K562 (cell line): ENCODE data around the gene CREB3L2. TPM values are rescaled to one million over a fixed set of nuclear protein-coding genes. Genes with fewer than 3 reads are reported as not detected.

ENCODE experiments used
- ADNP ChIP-seq: fragments of 200-800 bp; sonication (Bioruptor generic); IDR thresholded peaks from 2 replicates; pipeline ENCODE4 v1.6.1; 2016; ENCODE audit warnings: missing genetic modification characterization, missing compliant biosample characterization
- BCOR ChIP-seq: fragments of 450-650 bp; IDR thresholded peaks from 2 replicates; pipeline ENCODE4 v1.6.1; 2016
- BHLHE40 ChIP-seq: IDR thresholded peaks from 2 replicates; pipeline ENCODE4 v1.6.1; 2011; ENCODE audit warnings: low read length, improper control_type of control experiment
- BRF1 ChIP-seq: IDR thresholded peaks from 3 replicates; pipeline ENCODE4 v1.6.1; 2011; ENCODE audit warnings: borderline replicate concordance, mild to moderate bottlenecking; ENCODE audit not compliant: insufficient read length; ENCODE audit errors: extremely low read depth
- CBX5 ChIP-seq: IDR thresholded peaks from 2 replicates; pipeline ENCODE4 v1.6.1; 2014; ENCODE audit warnings: low read depth, borderline replicate concordance
- DLX4 ChIP-seq: fragments of 250-450 bp; sonication (Bioruptor Pico); IDR thresholded peaks from 2 replicates; pipeline ENCODE4 v1.6.1; 2021; ENCODE audit warnings: mild to moderate bottlenecking
- JUNB ChIP-seq: fragments of 450-650 bp; formaldehyde crosslinking; conservative IDR thresholded peaks from 2 replicates; pipeline ENCODE4 v1.4.0; 2020; ENCODE audit warnings: mild to moderate bottlenecking
- NCOA1 ChIP-seq: fragments of 450-650 bp; IDR thresholded peaks from 2 replicates; pipeline ENCODE4 v1.6.1; 2016; ENCODE audit warnings: low read depth
- SPI1 ChIP-seq: IDR thresholded peaks from 2 replicates; pipeline ENCODE4 v1.6.1; 2011; ENCODE audit warnings: low read depth, low read length, control low read depth, borderline replicate concordance
- SREBF2 ChIP-seq: sonication (generic); formaldehyde crosslinking; IDR thresholded peaks from 2 replicates; pipeline ENCODE4 v1.4.0; 2020; ENCODE audit warnings: mild to moderate bottlenecking, missing genetic modification reagents
- ZBTB17 ChIP-seq: fragments of 450-650 bp; formaldehyde crosslinking; IDR thresholded peaks from 2 replicates; pipeline ENCODE4 v1.4.0; 2020; ENCODE audit warnings: mild to moderate bottlenecking
- ZFP36 ChIP-seq: fragments of 150-350 bp; IDR thresholded peaks from 2 replicates; pipeline ENCODE4 v1.6.1; 2018; ENCODE audit warnings: low read length, low read depth; ENCODE audit not compliant: partially characterized antibody
- ZFPM2 ChIP-seq: fragments of 250-450 bp; sonication (Bioruptor Pico); IDR thresholded peaks from 2 replicates; pipeline ENCODE4 v1.5.1; 2022; ENCODE audit warnings: mild to moderate bottlenecking
- ZFX ChIP-seq: sonication (generic); formaldehyde crosslinking; IDR thresholded peaks from 2 replicates; pipeline ENCODE4 v1.8.0; 2022; ENCODE audit warnings: mild to moderate bottlenecking, missing genetic modification reagents, moderate library complexity
- ZNF12 ChIP-seq: sonication (generic); formaldehyde crosslinking; IDR thresholded peaks from 2 replicates; pipeline ENCODE4 v1.4.0; 2020; ENCODE audit warnings: mild to moderate bottlenecking, missing genetic modification reagents
- ZNF354B ChIP-seq: fragments of 250-450 bp; sonication (Bioruptor Pico); IDR thresholded peaks from 2 replicates; pipeline ENCODE4 v1.4.0; 2020
- ZNF444 ChIP-seq: fragments of 250-450 bp; sonication (Bioruptor Pico); IDR thresholded peaks from 2 replicates; pipeline ENCODE4 v1.4.0; 2020; ENCODE audit warnings: mild to moderate bottlenecking, moderate library complexity
- ZNF764 ChIP-seq: fragments of 250-450 bp; sonication (Bioruptor Pico); IDR thresholded peaks from 2 replicates; pipeline ENCODE4 v1.4.0; 2020; ENCODE audit warnings: low read depth, mild to moderate bottlenecking, moderate library complexity
- polyA plus RNA-seq, 8 experiments: library from polyadenylated mRNA; depleted of rRNA in 4 of 8; stranded (reverse) in 5 of 8; unstranded in 3 of 8; fragments of >200 nt; fragmentation: Nextera tagmentation in 2 of 8; fragmentation: Illumina TruSeq in 1 of 8; extraction: Ambion mirVana in 2 of 8; extraction: Trizol in 1 of 8; gene quantifications; 2 replicates each; pipeline versions ENCODE4 v1.2.1 to v1.2.3, GENCODE V29; 2011 to 2014; ENCODE audit warnings: inconsistent platforms in 1 of 8, missing spikeins in 1 of 8
- total RNA-seq, 7 experiments: library from RNA; depleted of rRNA in 6 of 7; stranded (reverse); fragments of >200 nt in 6 of 7; fragmentation: Illumina TruSeq in 2 of 7; extraction: Trizol in 2 of 7; gene quantifications; 2 replicates each; pipeline versions ENCODE4 v1.2.1 to v1.2.3, GENCODE V29; 2011 to 2021; ENCODE audit warnings: low replicate concordance in 1 of 7
- TF ChIP-seq, protein P1 (sequence below), 2 experiments: fragments of 450-650 bp; formaldehyde crosslinking in 1 of 2; IDR thresholded peaks; 2 replicates each; pipeline versions ENCODE4 v1.4.0 to v1.6.1; 2014 to 2020; ENCODE audit warnings: mild to moderate bottlenecking in 2 of 2, borderline replicate concordance in 1 of 2, low read depth in 1 of 2
- TF ChIP-seq, protein P2 (sequence below), 2 experiments: fragments of 200-800 bp in 1 of 2; sonication (Bioruptor generic) in 1 of 2; sonication (generic) in 1 of 2; formaldehyde crosslinking in 1 of 2; IDR thresholded peaks in 1 of 2; conservative IDR thresholded peaks in 1 of 2; 2 replicates each; pipeline versions ENCODE4 v1.5.0 to v1.6.1; 2016 to 2020; ENCODE audit warnings: missing compliant biosample characterization in 1 of 2, missing genetic modification characterization in 1 of 2, missing genetic modification reagents in 1 of 2

The CREB3L2 gene
- total and polyA plus RNA-seq, 9 of the 15 experiments (the other 6 are each of a cell fraction or from before 2014, with no cell fraction given): 7.1 to 45.6 (median 15.8) TPM

DNA sequence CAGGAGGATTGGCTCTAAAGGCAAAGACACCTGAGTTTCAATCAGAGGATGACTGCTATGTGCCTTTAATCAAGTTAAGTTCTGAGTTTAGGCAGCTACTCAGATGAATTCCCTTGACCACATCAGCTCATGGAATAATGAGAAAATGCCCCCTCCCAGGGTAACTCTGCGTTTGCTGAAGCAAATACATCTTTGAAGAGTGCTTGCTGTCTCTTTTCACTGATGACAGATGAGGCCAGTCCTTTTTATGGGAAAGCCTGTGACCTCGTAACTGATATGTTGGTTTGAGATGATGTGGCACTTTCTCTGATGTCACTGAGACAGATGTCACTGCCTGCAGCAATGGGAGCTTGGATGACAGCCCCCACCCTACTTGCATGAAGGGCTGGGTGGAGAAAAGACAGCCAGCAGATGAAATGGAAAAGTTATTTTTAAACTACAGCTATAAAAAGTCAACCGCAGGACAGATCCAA, 111.4 kb downstream of the CREB3L2 start (continued):
- TF ChIP-seq, protein P1, sequence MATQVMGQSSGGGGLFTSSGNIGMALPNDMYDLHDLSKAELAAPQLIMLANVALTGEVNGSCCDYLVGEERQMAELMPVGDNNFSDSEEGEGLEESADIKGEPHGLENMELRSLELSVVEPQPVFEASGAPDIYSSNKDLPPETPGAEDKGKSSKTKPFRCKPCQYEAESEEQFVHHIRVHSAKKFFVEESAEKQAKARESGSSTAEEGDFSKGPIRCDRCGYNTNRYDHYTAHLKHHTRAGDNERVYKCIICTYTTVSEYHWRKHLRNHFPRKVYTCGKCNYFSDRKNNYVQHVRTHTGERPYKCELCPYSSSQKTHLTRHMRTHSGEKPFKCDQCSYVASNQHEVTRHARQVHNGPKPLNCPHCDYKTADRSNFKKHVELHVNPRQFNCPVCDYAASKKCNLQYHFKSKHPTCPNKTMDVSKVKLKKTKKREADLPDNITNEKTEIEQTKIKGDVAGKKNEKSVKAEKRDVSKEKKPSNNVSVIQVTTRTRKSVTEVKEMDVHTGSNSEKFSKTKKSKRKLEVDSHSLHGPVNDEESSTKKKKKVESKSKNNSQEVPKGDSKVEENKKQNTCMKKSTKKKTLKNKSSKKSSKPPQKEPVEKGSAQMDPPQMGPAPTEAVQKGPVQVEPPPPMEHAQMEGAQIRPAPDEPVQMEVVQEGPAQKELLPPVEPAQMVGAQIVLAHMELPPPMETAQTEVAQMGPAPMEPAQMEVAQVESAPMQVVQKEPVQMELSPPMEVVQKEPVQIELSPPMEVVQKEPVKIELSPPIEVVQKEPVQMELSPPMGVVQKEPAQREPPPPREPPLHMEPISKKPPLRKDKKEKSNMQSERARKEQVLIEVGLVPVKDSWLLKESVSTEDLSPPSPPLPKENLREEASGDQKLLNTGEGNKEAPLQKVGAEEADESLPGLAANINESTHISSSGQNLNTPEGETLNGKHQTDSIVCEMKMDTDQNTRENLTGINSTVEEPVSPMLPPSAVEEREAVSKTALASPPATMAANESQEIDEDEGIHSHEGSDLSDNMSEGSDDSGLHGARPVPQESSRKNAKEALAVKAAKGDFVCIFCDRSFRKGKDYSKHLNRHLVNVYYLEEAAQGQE (IDR thresholded peaks at IDR 0.05; ENCODE audit: borderline replicate concordance): no peak
- TF ChIP-seq, protein P1 (CRISPR knock-in tag; IDR thresholded peaks at IDR 0.05; ENCODE audit: low read depth): no peak
- TF ChIP-seq JUNB (CRISPR knock-in tag) (no peak), ZFP36 (no peak), ZBTB17 (CRISPR knock-in tag) (no peak), NCOA1 (no peak), BRF1 (no peak), BHLHE40 (no peak), ZNF444 (CRISPR knock-in tag) (no peak), ZNF354B (CRISPR knock-in tag) (no peak), BCOR (no peak), SPI1 (no peak), ADNP (tag) (no peak), CBX5 (no peak), DLX4 (CRISPR knock-in tag) (no peak), ZFX (CRISPR knock-in tag) (no peak), ZNF764 (no peak), ZNF12 (CRISPR knock-in tag) (no peak), ZFPM2 (CRISPR knock-in tag) (no peak), SREBF2 (no peak)
- TF ChIP-seq, protein P2, sequence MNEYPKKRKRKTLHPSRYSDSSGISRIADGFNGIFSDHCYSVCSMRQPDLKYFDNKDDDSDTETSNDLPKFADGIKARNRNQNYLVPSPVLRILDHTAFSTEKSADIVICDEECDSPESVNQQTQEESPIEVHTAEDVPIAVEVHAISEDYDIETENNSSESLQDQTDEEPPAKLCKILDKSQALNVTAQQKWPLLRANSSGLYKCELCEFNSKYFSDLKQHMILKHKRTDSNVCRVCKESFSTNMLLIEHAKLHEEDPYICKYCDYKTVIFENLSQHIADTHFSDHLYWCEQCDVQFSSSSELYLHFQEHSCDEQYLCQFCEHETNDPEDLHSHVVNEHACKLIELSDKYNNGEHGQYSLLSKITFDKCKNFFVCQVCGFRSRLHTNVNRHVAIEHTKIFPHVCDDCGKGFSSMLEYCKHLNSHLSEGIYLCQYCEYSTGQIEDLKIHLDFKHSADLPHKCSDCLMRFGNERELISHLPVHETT (CRISPR knock-in tag; conservative IDR thresholded peaks at IDR 0.05 in 1 of 2, IDR thresholded peaks at IDR 0.05 in 1 of 2): no peak
